Fibroblast of the conjunctiva (primary cell): ENCODE data around the gene MICAL2.
A peak's percentile ranks its signal among the peaks of the same experiment; 100 is the strongest.

ENCODE experiments used
- DNase-seq: peaks from one replicate; pipeline ENCODE4 v3.0.0-alpha.2; 2010; ENCODE audit warnings: low read depth

Gene MICAL2

GRCh38 chr11:12156301-12157140 lies 46.1 kb downstream of the MICAL2 start:
- no peak for DNase-seq

DNA sequence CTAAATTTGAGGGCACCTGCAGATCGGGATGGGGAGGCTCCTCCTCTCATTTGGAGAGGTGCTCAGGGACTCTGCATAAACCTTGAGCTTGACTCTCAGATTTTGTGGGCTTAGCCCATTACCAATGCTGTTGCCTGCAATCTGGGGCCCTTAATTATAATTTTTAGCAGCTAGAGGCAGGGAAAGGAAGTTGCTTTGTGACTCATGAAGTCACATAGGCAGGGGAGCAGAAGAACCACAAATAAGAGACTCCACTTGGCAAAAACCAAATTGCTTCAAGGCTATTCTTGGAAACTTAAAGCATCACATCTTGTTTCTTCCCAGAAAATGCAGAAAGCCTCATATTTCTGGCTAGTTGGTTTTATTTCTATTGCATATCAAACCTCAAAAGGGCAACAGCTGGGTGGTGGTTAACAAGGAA lies 46.9 kb downstream of the MICAL2 start:
- no peak for DNase-seq

DNA sequence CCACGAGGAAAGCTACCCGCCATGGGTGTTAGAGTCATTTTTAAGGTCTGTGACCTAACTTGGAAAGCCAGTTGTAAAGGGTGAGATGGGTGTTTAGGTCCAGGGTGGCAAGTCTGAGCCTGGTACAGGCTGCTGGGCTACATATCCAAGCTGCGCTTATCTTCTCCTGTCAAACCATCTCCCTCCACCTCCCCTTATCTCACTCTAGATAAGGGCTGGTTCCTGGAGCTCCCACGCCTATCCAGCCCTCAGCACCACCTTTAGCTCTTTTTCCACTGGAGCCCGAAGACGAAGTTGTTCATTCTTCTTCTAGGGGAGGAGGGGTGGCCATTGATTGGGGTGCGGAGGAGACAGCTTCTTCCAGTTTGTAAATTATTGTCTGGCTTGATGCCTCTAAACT lies 48.5 kb downstream of the MICAL2 start:
- no peak for DNase-seq

DNA sequence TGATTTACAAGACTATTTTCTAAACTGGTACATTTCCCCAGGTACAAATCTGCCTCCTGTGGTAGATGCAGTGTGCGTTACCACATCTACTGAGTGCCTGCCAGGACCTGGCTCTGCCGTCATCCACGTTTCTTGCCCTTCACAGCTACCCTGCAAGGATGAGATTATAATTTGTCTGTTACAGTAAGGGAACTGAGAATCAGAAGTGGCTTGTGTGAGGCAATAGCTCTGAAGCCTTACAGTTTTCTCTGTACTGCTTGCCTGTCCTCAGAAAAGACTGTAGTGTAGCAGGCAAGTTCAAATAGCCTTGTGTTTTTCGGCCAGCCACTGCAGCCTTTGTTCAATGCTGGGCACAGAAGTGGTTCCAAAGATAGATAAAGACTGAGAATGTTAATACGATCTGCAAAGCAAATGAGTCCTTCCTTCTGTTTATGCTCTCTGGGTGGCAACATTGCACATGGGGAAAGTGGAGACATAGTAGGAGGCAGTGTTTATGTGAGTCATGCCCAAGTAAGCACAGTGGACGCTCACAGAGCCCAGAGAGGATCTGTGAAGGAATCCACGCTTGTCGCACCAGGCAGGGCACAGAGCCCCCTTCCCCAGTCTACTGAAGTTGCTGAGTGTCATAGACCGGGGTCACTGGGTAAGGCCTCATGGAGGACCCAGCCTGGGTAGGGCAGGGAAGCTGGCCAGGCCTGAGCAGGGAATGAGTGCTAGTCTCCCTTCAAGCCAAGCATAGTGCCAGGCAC lies 49.1 kb downstream of the MICAL2 start:
- DNase-seq = peak; percentile 61

- DNase-seq = no peak
These were observed 49.8 kb downstream of the MICAL2 start for GRCh38 chr11:12160231-12160630.

DNA sequence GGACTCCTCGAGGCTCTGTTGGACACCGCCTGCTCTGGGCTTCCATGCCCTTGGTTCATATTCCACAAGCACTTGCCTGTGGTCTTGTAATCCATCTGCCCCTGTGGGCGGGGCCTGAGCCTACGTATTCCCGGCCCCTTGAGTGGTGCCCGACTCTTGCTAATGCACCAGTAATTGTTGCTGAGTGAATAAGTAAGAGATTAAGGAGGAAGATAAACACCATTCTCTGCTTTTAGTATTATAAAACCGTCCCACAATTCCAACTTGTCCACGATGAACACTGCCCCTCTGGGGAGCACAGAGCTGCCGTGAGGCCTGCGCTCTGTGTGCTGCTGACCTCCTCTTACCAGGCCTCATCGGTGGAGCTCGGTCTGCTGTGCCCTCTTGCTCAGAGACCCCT lies 50.3 kb downstream of the MICAL2 start:
- no peak for DNase-seq

GRCh38 chr11:12161137-12161536 lies 50.7 kb downstream of the MICAL2 start:
- no peak for DNase-seq

DNA sequence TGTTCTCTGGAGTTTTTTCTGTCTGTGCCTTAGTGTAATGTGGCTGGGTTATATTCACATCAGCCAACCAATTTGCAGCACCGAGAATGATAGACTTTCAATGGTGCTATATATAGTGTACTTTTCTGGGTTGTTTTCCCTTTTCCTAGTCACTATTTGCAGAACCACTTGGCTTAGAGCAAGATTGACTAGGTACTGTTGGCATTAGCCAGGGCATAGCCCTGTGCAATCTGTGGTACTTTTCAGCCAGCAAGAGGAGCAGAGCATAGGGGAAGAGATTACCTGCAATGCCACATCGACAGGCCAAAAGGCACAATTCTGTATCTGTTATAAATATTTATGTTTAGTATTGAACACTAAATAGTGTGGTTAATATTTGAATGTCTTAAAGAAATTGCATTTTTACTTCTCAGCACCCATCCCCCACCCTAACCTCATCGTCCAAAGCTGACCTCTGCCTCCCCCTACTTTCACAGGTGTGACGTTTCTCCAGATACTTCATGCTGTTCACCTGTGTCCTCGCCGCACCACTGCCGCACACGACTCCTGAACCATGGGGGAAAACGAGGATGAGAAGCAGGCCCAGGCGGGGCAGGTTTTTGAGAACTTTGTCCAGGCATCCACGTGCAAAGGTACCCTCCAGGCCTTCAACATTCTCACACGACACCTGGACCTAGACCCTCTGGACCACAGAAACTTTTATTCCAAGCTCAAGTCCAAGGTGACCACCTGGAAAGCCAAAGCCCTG lies 51.4 kb downstream of the MICAL2 start:
- DNase-seq = no peak

DNA sequence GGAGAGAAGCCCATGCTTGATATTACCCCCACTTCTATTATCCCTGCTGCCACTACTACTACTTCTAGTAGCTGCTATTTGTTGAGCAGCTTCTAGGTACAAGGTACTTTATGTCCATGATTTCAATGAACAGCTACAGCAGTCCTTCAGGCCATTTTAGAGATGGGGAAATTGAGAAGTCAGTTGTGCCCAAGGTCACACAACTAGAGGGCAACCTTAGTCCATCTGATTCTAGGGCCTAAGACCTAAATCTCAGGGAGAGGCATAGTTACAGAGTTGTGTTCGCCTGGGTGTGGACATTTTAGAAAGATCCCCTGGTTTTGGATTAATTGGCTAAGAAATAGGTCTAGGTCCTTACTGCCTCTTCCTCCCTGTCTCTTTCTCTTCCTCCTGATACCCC lies 52.3 kb downstream of the MICAL2 start:
- no peak for DNase-seq

DNA sequence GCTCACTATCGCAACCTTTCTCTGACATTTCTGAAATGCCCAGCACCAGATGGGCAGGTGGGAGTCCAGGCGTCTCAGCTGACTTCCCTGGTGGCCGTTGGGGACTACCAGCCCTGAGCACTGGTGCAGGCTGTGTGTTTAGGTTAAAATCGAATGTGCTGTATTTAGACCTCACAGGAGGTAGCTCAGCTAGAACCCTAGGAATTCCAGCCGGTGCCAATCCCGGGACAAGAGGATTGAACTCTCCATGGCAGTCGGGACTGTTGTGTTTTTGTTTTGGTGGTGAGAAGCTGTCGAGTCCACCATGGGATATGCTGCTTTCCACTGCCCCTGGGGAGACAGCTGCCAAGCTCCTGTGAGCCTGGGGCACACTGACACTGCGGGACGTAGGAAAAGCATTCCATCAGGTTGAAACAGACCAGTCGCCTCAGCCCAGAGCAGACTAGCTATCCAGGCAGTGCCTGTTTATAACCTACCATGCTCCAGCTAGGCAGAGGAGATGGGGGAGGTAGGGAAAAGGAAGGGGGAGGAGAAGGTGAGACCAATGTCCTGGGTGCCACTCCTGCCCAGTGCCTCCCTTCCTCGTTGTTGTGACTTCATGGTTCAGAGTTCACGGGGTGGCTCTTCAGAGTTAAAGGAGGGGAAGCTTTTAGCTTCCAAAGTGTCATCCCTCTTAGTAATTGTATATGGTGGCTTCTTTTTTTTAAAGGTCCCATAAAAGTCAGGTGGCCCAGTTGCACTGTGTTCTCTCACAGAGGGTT lies 53.0 kb downstream of the MICAL2 start:
- no peak for DNase-seq

DNA sequence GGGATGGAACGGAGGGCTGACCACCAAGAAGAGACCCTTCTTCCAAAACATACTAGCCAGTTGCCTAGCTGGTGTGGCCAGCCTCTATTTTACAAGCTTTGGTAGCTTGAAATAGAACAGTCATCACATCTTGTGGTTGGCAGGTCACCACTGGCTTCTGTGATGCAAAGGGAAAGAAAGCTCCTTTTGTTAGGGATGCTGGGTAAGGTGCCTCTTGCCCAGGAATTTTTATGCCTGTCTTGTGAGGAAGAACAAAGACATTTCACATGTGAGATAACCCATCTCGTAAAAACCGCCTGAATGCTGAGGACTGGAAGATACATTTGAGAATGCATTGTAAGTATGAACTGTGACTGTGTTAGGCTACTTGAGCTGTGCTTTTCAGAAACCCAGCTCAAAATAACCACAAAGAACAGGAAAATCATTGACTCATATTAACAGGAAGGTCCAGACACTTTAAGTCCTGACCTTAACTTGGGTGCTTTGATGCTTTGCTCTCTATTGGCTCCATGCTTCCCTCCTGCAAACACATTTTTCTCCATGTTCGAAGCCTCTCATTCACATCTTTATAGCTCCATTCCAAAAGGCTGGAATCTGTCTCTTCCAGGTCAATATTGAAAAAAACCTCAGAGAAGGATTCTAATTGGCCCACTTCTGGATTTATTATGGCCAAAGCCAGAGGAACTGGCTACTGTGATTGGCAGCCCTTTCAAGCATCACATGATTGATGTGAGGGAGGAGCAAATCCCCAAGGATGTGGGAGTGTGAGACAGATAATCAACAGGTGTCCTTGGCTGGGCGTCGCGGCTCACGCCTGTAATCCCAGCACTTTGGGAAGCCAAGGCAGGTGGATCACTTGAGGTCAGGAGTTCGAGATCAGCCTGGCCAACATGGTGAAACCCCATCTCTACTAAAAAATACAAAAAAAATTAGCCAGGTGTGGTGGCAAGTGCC lies 53.9 kb downstream of the MICAL2 start:
- DNase-seq = no peak

DNA sequence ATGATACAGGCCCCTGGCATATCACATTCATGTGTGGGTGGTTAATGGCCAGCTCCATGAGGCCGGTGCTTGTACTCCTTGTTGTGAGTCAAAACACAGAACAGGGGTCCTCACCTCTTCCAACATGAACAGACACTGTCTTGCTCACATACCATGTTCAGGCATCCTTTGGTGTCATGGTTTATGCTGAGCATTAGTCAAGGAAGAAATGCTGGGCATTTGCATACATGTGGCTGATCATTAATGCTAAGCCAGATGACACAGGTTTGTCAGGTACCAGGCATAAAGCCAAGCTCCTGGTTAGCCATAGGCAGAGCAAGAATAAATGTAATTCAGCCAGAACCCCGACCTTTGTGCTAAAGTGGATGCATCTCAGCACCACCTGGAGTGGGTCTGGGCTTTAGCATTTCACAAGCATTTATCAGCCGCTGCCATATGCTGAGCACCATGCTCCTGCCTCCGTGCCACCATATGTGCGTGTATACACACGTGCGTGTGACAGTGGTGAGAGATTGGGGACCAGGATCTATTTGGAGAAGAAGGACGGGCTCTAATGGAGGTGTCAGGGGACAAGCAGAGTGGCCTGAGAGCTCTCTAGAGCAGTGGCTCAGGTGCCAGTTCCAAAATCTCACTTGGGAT lies 55.0 kb downstream of the MICAL2 start:
- DNase-seq = no peak

GRCh38 chr11:12166299-12167060 lies 56.1 kb downstream of the MICAL2 start:
- no peak for DNase-seq

- DNase-seq = peak; percentile 43
These were observed 56.9 kb downstream of the MICAL2 start for GRCh38 chr11:12167061-12168000.

GRCh38 chr11:12168114-12168513 lies 57.7 kb downstream of the MICAL2 start:
- no peak for DNase-seq

DNA sequence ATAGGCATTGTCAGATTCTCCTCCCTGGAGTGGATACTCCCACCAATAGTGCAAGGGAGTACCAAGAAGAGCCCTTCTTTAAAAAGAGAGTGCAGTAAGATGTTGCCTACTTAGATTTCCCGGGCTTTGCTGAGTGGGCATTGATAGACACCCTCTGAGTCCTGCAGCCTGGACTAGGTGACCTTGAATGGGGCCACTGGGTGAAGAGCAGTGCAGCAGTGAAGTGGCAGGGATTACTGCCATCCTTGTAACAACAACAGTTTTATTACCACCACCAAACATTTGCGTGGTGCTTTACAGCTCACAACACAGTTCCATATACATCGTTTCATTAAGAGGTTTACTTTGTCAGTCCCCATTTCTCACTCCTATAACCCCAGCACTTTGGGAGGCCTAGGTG lies 59.4 kb downstream of the MICAL2 start:
- DNase-seq = no peak

GRCh38 chr11:12170501-12170900 lies 60.1 kb downstream of the MICAL2 start:
- no peak for DNase-seq

DNA sequence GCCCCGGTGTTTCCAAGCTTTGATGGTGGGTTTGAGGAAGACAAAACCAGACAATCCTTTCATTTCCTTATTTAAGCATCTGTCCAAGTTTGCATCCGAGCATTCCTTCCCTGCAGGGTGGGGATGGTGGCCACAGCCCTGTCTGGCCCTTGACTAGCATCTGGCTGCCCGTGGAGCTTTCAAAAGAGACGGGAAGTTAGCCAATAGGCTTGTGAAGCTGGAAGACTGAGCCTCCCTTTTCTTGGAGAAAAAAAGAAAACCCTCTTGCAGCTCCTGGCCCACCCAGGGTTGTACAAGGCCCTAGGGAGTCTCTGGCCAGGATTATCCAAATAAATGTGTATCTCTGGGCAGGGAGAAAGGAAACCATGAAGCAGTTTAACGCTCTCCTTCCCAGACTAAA lies 60.6 kb downstream of the MICAL2 start:
- peak; percentile 53 for DNase-seq
